Endothelial cell of umbilical vein (primary cell): Measurements from ENCODE around the gene BPTF. TPM values are rescaled to one million over a fixed set of nuclear protein-coding genes. Genes with fewer than 3 reads are reported as not detected.

Source experiments
- BruUV-seq: library from RNA; stranded (reverse); fragments of 400-500 nt; replicated peaks from 2 replicates; lab custom pipeline; 2021; lab: Mats Ljungman, UMichigan
- CTCF ChIA-PET: fragments of 300-600, 350-600 bp; sonication (Branson Sonifier 250); formaldehyde crosslinking; loops from one replicate; lab custom pipeline; 2021; ENCODE audit warnings: antibody characterized with exemption, inconsistent platforms; lab: Charles Lee
- POLR2A ChIA-PET: fragments of 300-600, 350-600 bp; sonication (Branson Sonifier 250); formaldehyde crosslinking; loops from one replicate; lab custom pipeline; 2021; ENCODE audit warnings: antibody characterized with exemption, inconsistent platforms; lab: Charles Lee
- DNase-seq: peaks from one replicate; pipeline ENCODE4 v3.0.0-alpha.2; 2011; ENCODE audit warnings: low read depth, low spot score
- FAIRE-seq: peaks from 2 replicates; lab custom pipeline; 2011; peaks lifted over from hg19 to GRCh38; lab: Jason Lieb, UNC
- H2AFZ ChIP-seq: 2 replicates; pipeline ENCODE4 v1.6.0; 2012; ENCODE audit warnings: low read depth, low read length, control low read depth, inconsistent platforms
- H3K27ac ChIP-seq: 2 replicates; pipeline ENCODE4 v1.5.1; 2011; ENCODE audit warnings: low read depth, mild to moderate bottlenecking, control low read depth, low read length, moderate library complexity; ENCODE audit not compliant: insufficient read depth
- H3K27me3 ChIP-seq, 2 experiments: 2 replicates each; pipeline versions ENCODE4 v1.6.0 to v1.6.1; 2011; ENCODE audit warnings: low read length in 2 of 2, mixed read lengths in 1 of 2; ENCODE audit not compliant: control insufficient read depth in 2 of 2, insufficient read depth in 2 of 2
- H3K36me3 ChIP-seq, 2 experiments: 2 replicates in 1 of 2; 3 replicates in 1 of 2; pipeline ENCODE4 v1.5.1; 2011; ENCODE audit warnings: low read length in 2 of 2, mild to moderate bottlenecking in 1 of 2, moderate library complexity in 1 of 2; ENCODE audit not compliant: control insufficient read depth in 2 of 2, insufficient read depth in 2 of 2; ENCODE audit errors: extremely low read depth in 1 of 2
- H3K4me1 ChIP-seq: 3 replicates; pipeline ENCODE4 v1.5.1; 2011; ENCODE audit warnings: mild to moderate bottlenecking, low read length; ENCODE audit not compliant: control insufficient read depth, insufficient read depth; ENCODE audit errors: extremely low read depth
- H3K4me2 ChIP-seq: 2 replicates; pipeline ENCODE4 v1.6.1; 2011; ENCODE audit warnings: low read length, control low read depth, mixed read lengths; ENCODE audit not compliant: insufficient read depth
- H3K4me3 ChIP-seq, 3 experiments: fragments of 200-600 bp in 1 of 3; sonication (generic), shearing (Covaris generic) in 1 of 3; replicated peaks in 1 of 3; 2 replicates each; pipeline ENCODE4 v1.5.1; 2011 to 2016; ENCODE audit warnings: control low read depth in 3 of 3, low read length in 3 of 3, mild to moderate bottlenecking in 2 of 3, inconsistent platforms in 1 of 3, low read depth in 1 of 3, moderate library complexity in 1 of 3; ENCODE audit not compliant: insufficient read depth in 1 of 3
- H3K79me2 ChIP-seq: 2 replicates; pipeline ENCODE4 v1.6.0; 2012; ENCODE audit warnings: low read length, inconsistent platforms; ENCODE audit not compliant: control insufficient read depth, insufficient read depth
- H3K9ac ChIP-seq: replicated peaks from 2 replicates; pipeline ENCODE3; 2011; ENCODE audit warnings: low read length, control low read depth; ENCODE audit not compliant: insufficient read depth; ENCODE audit errors: extremely low read depth
- H3K9me1 ChIP-seq: replicated peaks from 3 replicates; pipeline ENCODE4 v1.6.0; 2011; ENCODE audit warnings: mild to moderate bottlenecking, low read length; ENCODE audit not compliant: control insufficient read depth, insufficient read depth; ENCODE audit errors: extremely low read depth
- H3K9me3 ChIP-seq: replicated peaks from 2 replicates; pipeline ENCODE4 v1.5.1; 2012; ENCODE audit warnings: low read length, inconsistent platforms; ENCODE audit not compliant: control insufficient read depth, insufficient read depth
- H4K20me1 ChIP-seq: replicated peaks from 2 replicates; pipeline ENCODE3; 2011; ENCODE audit warnings: mild to moderate bottlenecking, low read length; ENCODE audit not compliant: control insufficient read depth, insufficient read depth; ENCODE audit errors: extremely low read depth
- CTCF ChIP-seq, 2 donors: IDR thresholded peaks; 1 replicate in 1 of 2; 2 replicates in 1 of 2; pipeline ENCODE4 v1.5.1; 2011; ENCODE audit warnings: low read length in 2 of 2, mild to moderate bottlenecking in 2 of 2, moderate library complexity in 2 of 2, control low read depth in 1 of 2, inconsistent platforms in 1 of 2, low read depth in 1 of 2; ENCODE audit not compliant: insufficient read depth in 1 of 2; ENCODE audit errors: extremely low read depth in 1 of 2
- EZH2 ChIP-seq: IDR thresholded peaks from 2 replicates; pipeline ENCODE4 v1.6.1; 2012; ENCODE audit warnings: borderline replicate concordance, low read depth, mild to moderate bottlenecking, moderate library complexity, low read length, inconsistent platforms; ENCODE audit not compliant: severe bottlenecking
- FOS ChIP-seq: IDR thresholded peaks from 2 replicates; pipeline ENCODE4 v1.6.1; 2011; ENCODE audit warnings: mild to moderate bottlenecking, low read length, moderate library complexity, borderline replicate concordance; ENCODE audit not compliant: insufficient read depth
- GATA2 ChIP-seq: IDR thresholded peaks from 2 replicates; pipeline ENCODE4 v1.7.0; 2011; ENCODE audit warnings: low read depth, mild to moderate bottlenecking, moderate library complexity, mixed read lengths, low read length; ENCODE audit not compliant: insufficient read length, insufficient read depth
- MAX ChIP-seq: IDR thresholded peaks from 2 replicates; pipeline ENCODE4 v1.6.1; 2011; ENCODE audit not compliant: insufficient read depth, insufficient read length
- MYC ChIP-seq: IDR thresholded peaks from one replicate; pipeline ENCODE4 v1.6.1; 2011; ENCODE audit warnings: mild to moderate bottlenecking, low read depth, low read length
- POLR2A ChIP-seq: IDR thresholded peaks from 2 replicates; pipeline ENCODE4 v1.6.1; 2012; ENCODE audit warnings: low read depth, mild to moderate bottlenecking, control low read depth, low read length
- dilution Hi-C: fragments of 300-500 bp; cut with MboI; formaldehyde crosslinking; loops from one replicate; pipeline ENCODE4 v1.15.0; 2019; ENCODE audit warnings: low sequenced_read_pairs; ENCODE audit not compliant: extremely low pct_ligation_motif_present
- intact Hi-C: fragments of 100-400 bp; cut with micrococcal nuclease; formaldehyde crosslinking; loops from one replicate; pipeline ENCODE4 v1.10.0; 2022
- polyA plus RNA-seq, 4 experiments: library from polyadenylated mRNA; depleted of rRNA in 3 of 4; stranded (reverse) in 3 of 4; unstranded in 1 of 4; fragments of >200 nt; gene quantifications; 2 replicates each; pipeline versions ENCODE4 v1.2.1 to v1.2.3, GENCODE V29; 2011 to 2012; ENCODE audit warnings: missing spikeins in 1 of 4
- total RNA-seq: library from RNA; stranded (reverse); gene quantifications from 2 replicates; pipeline ENCODE4 v1.2.3, GENCODE V29; 2021

BPTF gene
- total and polyA plus RNA-seq, 2 donors (not counting 3 experiments of a cell fraction or from before 2014, with no cell fraction given) = 41.0 to 88.1 TPM

GRCh38 chr17:67912656-67913055, 87.4 kb downstream of the BPTF start:
- Histone ChIP-seq H3K4me2 (no peak overlapping the region), H2AFZ (no peak overlapping the region), H3K36me3 (peaks cover 8 to 15% of the 10 kb centered on the region in 2 experiments), H3K9me3 (no peaks in the 10 kb centered on the region), H3K9me1 (no peaks in the 10 kb centered on the region), H4K20me1 (no peaks in the 10 kb centered on the region), H3K4me3 (no peak overlapping the region), H3K27ac (no peak overlapping the region), H3K9ac (no peak overlapping the region), H3K27me3 (no peaks in the 10 kb centered on the region), H3K79me2 (no peaks in the 10 kb centered on the region), H3K4me1 (no peaks in the 10 kb centered on the region)
- TF ChIP-seq MYC (no peak), EZH2 (no peak), CTCF (IDR thresholded peaks at IDR 0.05; ENCODE audit: extremely low read depth in 1 of 2, insufficient read depth in 1 of 2, low read depth in 1 of 2, low read length in 2 of 2) (no peak), GATA2 (no peak), MAX (no peak), POLR2A (no peak), FOS (no peak)
- FAIRE-seq = no peak
- ChIA-PET CTCF (no interaction called here), POLR2A (no interaction called here)
- intact Hi-C loops (no loop called here), dilution Hi-C loops (no loop called here)
- BruUV-seq = no TSS peak
- no peak for DNase-seq
